ENCODE measurements around the gene C9orf50. TPM values are rescaled to one million over a fixed set of nuclear protein-coding genes. Genes with fewer than 3 reads are reported as not detected.

Gene C9orf50
- total RNA-seq, 1 donor from 2014 or later, result not detected

GRCh38 chr9:129624947-129625346 is 4.0 kb upstream of the C9orf50 start:
- H3K4me1 Mint-ChIP-seq (ENCODE audit: low read depth), result peaks cover 42% of the 10 kb centered on the region
- intact Hi-C loops (cut with micrococcal nuclease), result loop anchor here (1.0 to 10.0 kb wide), 2 partner anchors 14 to 140 kb away; no protein-coding TSS in a partner anchor
- H3K9me3 Mint-ChIP-seq, result no peaks in the 10 kb centered on the region
- peak; percentile 35 for DNase-seq (ENCODE audit: low spot score)
- H3K36me3 Mint-ChIP-seq (ENCODE audit: low read depth), result peaks cover 21% of the 10 kb centered on the region
- peaks cover 10% of the 10 kb centered on the region for H3K27me3 Mint-ChIP-seq (ENCODE audit: low read depth)
- H3K4me3 Mint-ChIP-seq (ENCODE audit: low read depth), result peak overlapping the region; percentile 85
- H3K27ac Mint-ChIP-seq, result peak overlapping the region; percentile 96

- Mint-ChIP-seq H3K27ac (peak overlapping the region; percentile 96), H3K4me3 (ENCODE audit: low read depth) (peak overlapping the region; percentile 85), H3K4me1 (ENCODE audit: low read depth) (peaks cover 35% of the 10 kb centered on the region), H3K27me3 (ENCODE audit: low read depth) (peaks cover 15% of the 10 kb centered on the region), H3K9me3 (no peaks in the 10 kb centered on the region), H3K36me3 (ENCODE audit: low read depth) (peaks cover 16% of the 10 kb centered on the region)
- DNase-seq (ENCODE audit: low spot score), result peak; percentile 64
- intact Hi-C loops (cut with micrococcal nuclease), result loop anchor here (1.0 to 10.0 kb wide), 2 partner anchors 13 to 139 kb away; no protein-coding TSS in a partner anchor
Observed at GRCh38 chr9:129624168-129624759, 3.4 kb upstream of the C9orf50 start.

- H3K4me3 Mint-ChIP-seq (ENCODE audit: low read depth), result no peak overlapping the region
- intact Hi-C loops (cut with micrococcal nuclease), result loop anchor here (10.0 kb wide), 1 partner anchor 139 kb away; no protein-coding TSS in a partner anchor
- H3K9me3 Mint-ChIP-seq, result no peaks in the 10 kb centered on the region
- no peak for DNase-seq (ENCODE audit: low spot score)
- H3K27me3 Mint-ChIP-seq (ENCODE audit: low read depth), result peaks cover 21% of the 10 kb centered on the region
- peaks cover 14% of the 10 kb centered on the region for H3K36me3 Mint-ChIP-seq (ENCODE audit: low read depth)
- peaks cover 28% of the 10 kb centered on the region for H3K4me1 Mint-ChIP-seq (ENCODE audit: low read depth)
- H3K27ac Mint-ChIP-seq, result no peak overlapping the region
Observed at GRCh38 chr9:129623331-129623730, 2.4 kb upstream of the C9orf50 start.

GRCh38 chr9:129619787-129620668 is 873 bp downstream of the C9orf50 start:
- Mint-ChIP-seq H3K27me3 (ENCODE audit: low read depth) (peaks cover 24% of the 10 kb centered on the region), H3K9me3 (no peaks in the 10 kb centered on the region), H3K4me1 (ENCODE audit: low read depth) (peaks cover 12% of the 10 kb centered on the region), H3K27ac (no peak overlapping the region), H3K4me3 (ENCODE audit: low read depth) (peak overlapping the region; percentile 33), H3K36me3 (ENCODE audit: low read depth) (peaks cover 2% of the 10 kb centered on the region)
- no peak for DNase-seq (ENCODE audit: low spot score)
- intact Hi-C loops (cut with micrococcal nuclease), result loop anchor here (10.0 kb wide), 1 partner anchor 135 kb away; no protein-coding TSS in a partner anchor

GRCh38 chr9:129617167-129617566 is 3.7 kb downstream of the C9orf50 start:
- Mint-ChIP-seq H3K9me3 (no peaks in the 10 kb centered on the region), H3K27me3 (ENCODE audit: low read depth) (peaks cover 24% of the 10 kb centered on the region), H3K4me1 (ENCODE audit: low read depth) (no peaks in the 10 kb centered on the region), H3K4me3 (ENCODE audit: low read depth) (no peak overlapping the region), H3K27ac (no peak overlapping the region), H3K36me3 (ENCODE audit: low read depth) (peaks cover 2% of the 10 kb centered on the region)
- intact Hi-C loops (cut with micrococcal nuclease), result no loop called here
- no peak for DNase-seq (ENCODE audit: low spot score)

GRCh38 chr9:129615407-129616285 is 5.3 kb downstream of the C9orf50 start:
- Mint-ChIP-seq H3K4me1 (ENCODE audit: low read depth) (peaks cover 7% of the 10 kb centered on the region), H3K36me3 (ENCODE audit: low read depth) (peaks cover 2% of the 10 kb centered on the region), H3K27ac (no peak overlapping the region), H3K4me3 (ENCODE audit: low read depth) (no peak overlapping the region), H3K27me3 (ENCODE audit: low read depth) (peaks cover 14% of the 10 kb centered on the region), H3K9me3 (no peaks in the 10 kb centered on the region)
- DNase-seq (ENCODE audit: low spot score), result no peak
- intact Hi-C loops (cut with micrococcal nuclease), result no loop called here

DNA sequence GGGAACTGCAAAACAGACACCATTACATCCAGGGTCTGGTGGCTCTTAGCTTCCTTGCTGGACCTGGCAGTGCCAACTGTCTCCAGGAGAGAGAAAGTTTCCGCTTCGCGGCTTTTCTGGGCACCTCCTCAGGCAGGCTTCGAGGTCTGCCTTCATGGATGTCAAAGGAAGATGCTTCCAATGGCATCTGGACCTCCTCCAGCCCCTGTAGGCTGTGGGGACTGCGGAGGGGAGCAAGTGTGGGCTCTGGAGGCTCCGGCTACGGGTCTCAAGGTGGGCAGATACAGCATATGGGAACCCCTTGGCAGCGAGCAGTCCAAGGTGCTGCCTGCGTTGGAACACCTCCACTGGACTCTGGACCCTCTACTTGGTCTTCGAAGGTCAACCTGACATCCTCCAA is 6.0 kb downstream of the C9orf50 start:
- Mint-ChIP-seq H3K27ac (no peak overlapping the region), H3K36me3 (ENCODE audit: low read depth) (peaks cover 2% of the 10 kb centered on the region), H3K4me1 (ENCODE audit: low read depth) (peaks cover 8% of the 10 kb centered on the region), H3K9me3 (no peaks in the 10 kb centered on the region), H3K27me3 (ENCODE audit: low read depth) (peaks cover 14% of the 10 kb centered on the region), H3K4me3 (ENCODE audit: low read depth) (no peak overlapping the region)
- intact Hi-C loops (cut with micrococcal nuclease), result no loop called here
- DNase-seq (ENCODE audit: low spot score), result no peak

DNA sequence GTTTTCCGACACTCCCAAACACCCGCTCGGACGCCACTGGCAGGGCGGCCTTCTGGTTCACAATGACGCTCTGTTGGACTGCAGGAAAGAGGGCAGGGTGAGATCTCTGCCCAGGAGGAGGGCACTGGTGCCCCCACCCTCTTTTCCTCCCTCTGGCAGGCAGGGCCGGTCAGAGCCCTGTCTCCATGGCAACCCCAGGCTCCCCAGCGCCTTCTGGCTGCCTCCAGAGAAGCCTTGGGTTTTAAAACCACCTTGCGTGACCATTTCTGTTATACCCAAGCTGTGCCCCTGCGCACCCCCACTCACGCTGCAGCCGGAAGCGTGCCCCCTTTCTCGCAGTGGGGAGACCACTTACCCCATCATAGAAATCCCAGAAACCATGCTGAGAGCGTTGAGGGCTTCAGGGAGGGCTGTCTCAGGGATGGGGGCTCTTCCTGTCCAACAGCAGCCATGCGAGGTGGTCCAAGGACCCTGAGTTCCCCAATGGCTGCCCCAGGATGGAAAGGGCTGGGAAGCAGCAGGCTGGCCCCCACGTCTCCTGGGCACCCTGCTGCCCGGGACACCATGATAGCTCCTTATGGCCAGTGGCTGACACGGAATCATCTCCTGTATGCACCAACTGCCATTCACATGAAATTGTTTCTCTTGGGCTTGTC is 7.3 kb downstream of the C9orf50 start:
- peaks cover 2% of the 10 kb centered on the region for H3K36me3 Mint-ChIP-seq (ENCODE audit: low read depth)
- DNase-seq (ENCODE audit: low spot score), result no peak
- H3K4me1 Mint-ChIP-seq (ENCODE audit: low read depth), result peaks cover 15% of the 10 kb centered on the region
- H3K27ac Mint-ChIP-seq, result no peak overlapping the region
- no peak overlapping the region for H3K4me3 Mint-ChIP-seq (ENCODE audit: low read depth)
- intact Hi-C loops (cut with micrococcal nuclease), result no loop called here
- H3K27me3 Mint-ChIP-seq (ENCODE audit: low read depth), result peaks cover 5% of the 10 kb centered on the region
- H3K9me3 Mint-ChIP-seq, result no peaks in the 10 kb centered on the region

- Mint-ChIP-seq H3K27me3 (ENCODE audit: low read depth) (peaks cover 1% of the 10 kb centered on the region), H3K27ac (no peak overlapping the region), H3K4me1 (ENCODE audit: low read depth) (peaks cover 15% of the 10 kb centered on the region), H3K36me3 (ENCODE audit: low read depth) (no peaks in the 10 kb centered on the region), H3K9me3 (no peaks in the 10 kb centered on the region), H3K4me3 (ENCODE audit: low read depth) (no peak overlapping the region)
- intact Hi-C loops (cut with micrococcal nuclease), result no loop called here
- no peak for DNase-seq (ENCODE audit: low spot score)
Observed at GRCh38 chr9:129612815-129613519, 7.9 kb downstream of the C9orf50 start.

DNA sequence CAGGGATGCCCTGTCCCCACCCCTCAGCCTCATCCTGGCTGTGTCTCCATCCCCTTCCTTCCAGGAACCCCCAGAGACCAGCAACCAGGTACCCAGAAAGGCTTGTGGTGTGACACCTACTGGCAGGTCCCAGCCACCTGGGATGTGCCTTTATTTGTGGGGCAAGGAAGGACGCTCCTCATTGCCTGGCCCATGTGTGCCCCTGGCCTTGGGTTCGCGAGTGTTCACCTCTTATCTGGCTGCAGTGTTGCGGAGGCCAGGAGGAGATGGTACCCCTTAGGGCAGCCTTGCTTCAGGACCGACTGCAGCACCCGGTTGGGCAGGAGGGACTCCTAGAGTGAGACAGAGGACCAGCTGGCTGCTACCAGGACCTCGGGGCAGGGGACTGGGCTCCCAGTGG is 8.8 kb downstream of the C9orf50 start:
- peaks cover 21% of the 10 kb centered on the region for H3K4me1 Mint-ChIP-seq (ENCODE audit: low read depth)
- intact Hi-C loops (cut with micrococcal nuclease), result no loop called here
- no peaks in the 10 kb centered on the region for H3K27me3 Mint-ChIP-seq (ENCODE audit: low read depth)
- H3K36me3 Mint-ChIP-seq (ENCODE audit: low read depth), result no peaks in the 10 kb centered on the region
- H3K9me3 Mint-ChIP-seq, result no peaks in the 10 kb centered on the region
- H3K27ac Mint-ChIP-seq, result no peak overlapping the region
- H3K4me3 Mint-ChIP-seq (ENCODE audit: low read depth), result no peak overlapping the region
- DNase-seq (ENCODE audit: low spot score), result no peak

GRCh38 chr9:129611307-129611800 is 9.5 kb downstream of the C9orf50 start:
- intact Hi-C loops (cut with micrococcal nuclease), result loop anchor here (1.0 to 2.0 kb wide), 2 partner anchors 13 to 437 kb away; no protein-coding TSS in a partner anchor
- no peaks in the 10 kb centered on the region for H3K27me3 Mint-ChIP-seq (ENCODE audit: low read depth)
- no peaks in the 10 kb centered on the region for H3K9me3 Mint-ChIP-seq
- peaks cover 23% of the 10 kb centered on the region for H3K4me1 Mint-ChIP-seq (ENCODE audit: low read depth)
- peak overlapping the region; percentile 4 for H3K4me3 Mint-ChIP-seq (ENCODE audit: low read depth)
- no peak overlapping the region for H3K27ac Mint-ChIP-seq
- no peaks in the 10 kb centered on the region for H3K36me3 Mint-ChIP-seq (ENCODE audit: low read depth)
- DNase-seq (ENCODE audit: low spot score), result no peak
